Natural killer cell (primary cell): ENCODE results near the gene LELP1. TPM values are rescaled to one million over a fixed set of nuclear protein-coding genes. Genes with fewer than 3 reads are reported as not detected.

Experiments used
- ATAC-seq, 3 donors: fragments of 150-1000 bp in 2 of 3; fragments of 200-7000 bp in 1 of 3; cut with Tn5 transposase; 1 replicate in 1 of 3; 2 replicates in 2 of 3; pipeline ENCODE4 v1.10.0; 2021; ENCODE audit warnings: mild to moderate bottlenecking in 2 of 3, moderate library complexity in 2 of 3
- DNase-seq, 2 donors: peaks; one replicate each; pipeline versions ENCODE4 v3.0.0 to v3.0.0-alpha.2; 2013 to 2021; ENCODE audit warnings: mixed read lengths in 1 of 2
- H3K27ac ChIP-seq: one replicate; pipeline ENCODE4 v1.5.1; 2013; ENCODE audit warnings: mild to moderate bottlenecking, low read length
- H3K27me3 ChIP-seq: one replicate; pipeline ENCODE4 v1.6.1; 2013; ENCODE audit warnings: low read length; ENCODE audit not compliant: control insufficient read depth, insufficient read depth
- H3K36me3 ChIP-seq: one replicate; pipeline ENCODE4 v1.6.1; 2013; ENCODE audit warnings: low read length; ENCODE audit not compliant: control insufficient read depth, insufficient read depth
- H3K4me1 ChIP-seq: one replicate; pipeline ENCODE4 v1.6.1; 2013; ENCODE audit warnings: low read length; ENCODE audit not compliant: control insufficient read depth, insufficient read depth
- H3K4me3 ChIP-seq: one replicate; pipeline ENCODE4 v1.5.1; 2013; ENCODE audit warnings: low read length
- H3K9me3 ChIP-seq: one replicate; pipeline ENCODE4 v1.6.1; 2013; ENCODE audit warnings: low read length; ENCODE audit not compliant: control insufficient read depth, insufficient read depth
- H3K27ac Mint-ChIP-seq, 2 donors: one replicate each; pipeline ENCODE4 v1.8.0; 2022; ENCODE audit warnings: mild to moderate bottlenecking in 2 of 2, mixed read lengths in 2 of 2, moderate library complexity in 1 of 2
- H3K27me3 Mint-ChIP-seq, 2 donors: one replicate each; pipeline ENCODE4 v1.8.0; 2022; ENCODE audit warnings: low read depth in 2 of 2, mixed read lengths in 2 of 2
- H3K36me3 Mint-ChIP-seq: one replicate; pipeline ENCODE4 v1.8.0; 2022; ENCODE audit warnings: mixed read lengths
- H3K4me1 Mint-ChIP-seq, 2 donors: one replicate each; pipeline ENCODE4 v1.8.0; 2022; ENCODE audit warnings: mixed read lengths in 2 of 2
- H3K4me3 Mint-ChIP-seq: one replicate; pipeline ENCODE4 v1.8.0; 2022; ENCODE audit warnings: mild to moderate bottlenecking, moderate library complexity, mixed read lengths
- H3K9me3 Mint-ChIP-seq, 2 donors: one replicate each; pipeline ENCODE4 v1.8.0; 2022; ENCODE audit warnings: mixed read lengths in 2 of 2
- CTCF ChIP-seq: fragments of 200-600 bp; IDR thresholded peaks from one replicate; pipeline ENCODE4 v1.8.0; 2022; ENCODE audit warnings: antibody characterized with exemption
- WGBS: methylation state at CpG from one replicate; pipeline ENCODE4 v1.1.7; 2013; ENCODE audit warnings: missing lambda C conversion rate; ENCODE audit not compliant: insufficient coverage; 5-methylcytosine and 5-hydroxymethylcytosine counted together
- intact Hi-C: fragments of 100-400 bp; cut with micrococcal nuclease; formaldehyde crosslinking; loops from one replicate; pipeline ENCODE4 v1.14.2; 2022
- total RNA-seq, 4 donors: library from RNA; stranded (reverse); fragments of 120-200 nt in 1 of 4; gene quantifications; one replicate each; pipeline versions ENCODE4 v1.2.3 to v1.2.4, GENCODE V29; 2013 to 2022

Gene LELP1
- total RNA-seq, 3 donors from 2014 or later (not counting 1 experiment from before 2014, with no cell fraction given) = not detected

GRCh38 chr1:153231363-153231762 lies 28.1 kb downstream of the LELP1 start:
- TF ChIP-seq CTCF = no peak
- peaks cover 14 to 17% of the 10 kb centered on the region in 2 donors for H3K27me3 Mint-ChIP-seq
- intact Hi-C loops = no loop called here
- no peaks in the 10 kb centered on the region for H3K4me1 Mint-ChIP-seq
- no peaks in the 10 kb centered on the region for H3K36me3 Mint-ChIP-seq
- Histone ChIP-seq H3K27me3 (no peaks in the 10 kb centered on the region), H3K27ac (no peak overlapping the region), H3K36me3 (no peaks in the 10 kb centered on the region), H3K9me3 (no peaks in the 10 kb centered on the region), H3K4me1 (peaks cover 6% of the 10 kb centered on the region), H3K4me3 (no peak overlapping the region)
- no peak for ATAC-seq
- DNase-seq = no peak
- 80% methylated on average over 4 of the region's 4 CpGs for WGBS
- no peaks in the 10 kb centered on the region for H3K9me3 Mint-ChIP-seq
- no peak overlapping the region for H3K4me3 Mint-ChIP-seq
- no peak overlapping the region for H3K27ac Mint-ChIP-seq

- Histone ChIP-seq H3K27ac (no peak overlapping the region), H3K4me3 (no peak overlapping the region), H3K36me3 (no peaks in the 10 kb centered on the region), H3K27me3 (no peaks in the 10 kb centered on the region), H3K9me3 (no peaks in the 10 kb centered on the region), H3K4me1 (peaks cover 6% of the 10 kb centered on the region)
- Mint-ChIP-seq H3K4me1 (no peaks in the 10 kb centered on the region), H3K4me3 (no peak overlapping the region), H3K27ac (no peak overlapping the region), H3K36me3 (no peaks in the 10 kb centered on the region), H3K27me3 (peaks cover 14 to 17% of the 10 kb centered on the region in 2 donors), H3K9me3 (no peaks in the 10 kb centered on the region)
- WGBS = 23% methylated on average over 2 of the region's 2 CpGs
- DNase-seq = no peak
- TF ChIP-seq CTCF = no peak
- intact Hi-C loops = no loop called here
- ATAC-seq = no peak
These were observed 28.6 kb downstream of the LELP1 start for GRCh38 chr1:153231785-153232184.

- DNase-seq (no peak), ATAC-seq (peak in 1 of 3 donors; percentile 24)
- Histone ChIP-seq H3K27me3 (no peaks in the 10 kb centered on the region), H3K4me1 (peaks cover 6% of the 10 kb centered on the region), H3K9me3 (no peaks in the 10 kb centered on the region), H3K36me3 (no peaks in the 10 kb centered on the region), H3K4me3 (no peak overlapping the region), H3K27ac (no peak overlapping the region)
- intact Hi-C loops = no loop called here
- no peaks in the 10 kb centered on the region for H3K36me3 Mint-ChIP-seq
- no peaks in the 10 kb centered on the region for H3K9me3 Mint-ChIP-seq
- H3K4me3 Mint-ChIP-seq = no peak overlapping the region
- peaks cover 14 to 17% of the 10 kb centered on the region in 2 donors for H3K27me3 Mint-ChIP-seq
- no peak overlapping the region for H3K27ac Mint-ChIP-seq
- H3K4me1 Mint-ChIP-seq = no peaks in the 10 kb centered on the region
- TF ChIP-seq CTCF = no peak
- WGBS = 59% methylated on average over 3 of the region's 3 CpGs
These were observed 29.3 kb downstream of the LELP1 start for GRCh38 chr1:153232553-153232952.

- H3K27ac ChIP-seq = no peak overlapping the region
- Mint-ChIP-seq H3K27me3 (peaks cover 19 to 20% of the 10 kb centered on the region in 2 donors), H3K4me3 (no peak overlapping the region), H3K27ac (no peak overlapping the region), H3K9me3 (no peaks in the 10 kb centered on the region), H3K36me3 (no peaks in the 10 kb centered on the region), H3K4me1 (no peaks in the 10 kb centered on the region)
- H3K27me3 ChIP-seq = no peaks in the 10 kb centered on the region
- H3K36me3 ChIP-seq = no peaks in the 10 kb centered on the region
- no peak for TF ChIP-seq CTCF
- WGBS = 80% methylated on average over 1 of the region's 1 CpG
- peaks cover 6% of the 10 kb centered on the region for H3K4me1 ChIP-seq
- ATAC-seq (no peak), DNase-seq (no peak)
- H3K4me3 ChIP-seq = no peak overlapping the region
- intact Hi-C loops = no loop called here
- no peaks in the 10 kb centered on the region for H3K9me3 ChIP-seq
These were observed 30.2 kb downstream of the LELP1 start for GRCh38 chr1:153233448-153233847.
